HUES48 (cell line): ENCODE data around the gene MAP4K3.

ENCODE experiments used
- H3K27ac ChIP-seq: one replicate; pipeline ENCODE4 v1.7.0; 2013; ENCODE audit warnings: low read depth, low read length, inconsistent platforms
- H3K27me3 ChIP-seq: 2 replicates; pipeline ENCODE4 v1.6.1; 2013; ENCODE audit warnings: mild to moderate bottlenecking, low read length; ENCODE audit not compliant: control insufficient read depth, insufficient read depth
- H3K36me3 ChIP-seq: 2 replicates; pipeline ENCODE4 v1.6.1; 2013; ENCODE audit warnings: low read length; ENCODE audit not compliant: control insufficient read depth, insufficient read depth
- H3K4me1 ChIP-seq: 2 replicates; pipeline ENCODE4 v1.6.1; 2013; ENCODE audit warnings: mild to moderate bottlenecking, low read length; ENCODE audit not compliant: control insufficient read depth, insufficient read depth
- H3K4me3 ChIP-seq: 2 replicates; pipeline ENCODE4 v1.5.1; 2013; ENCODE audit warnings: mild to moderate bottlenecking, low read depth, low read length
- H3K9ac ChIP-seq: 2 replicates; pipeline ENCODE4 v1.6.1; 2013; ENCODE audit warnings: mild to moderate bottlenecking, low read depth, low read length, moderate library complexity
- H3K9me3 ChIP-seq: 2 replicates; pipeline ENCODE4 v1.6.1; 2013; ENCODE audit warnings: low read length; ENCODE audit not compliant: control insufficient read depth, insufficient read depth

MAP4K3 gene

DNA sequence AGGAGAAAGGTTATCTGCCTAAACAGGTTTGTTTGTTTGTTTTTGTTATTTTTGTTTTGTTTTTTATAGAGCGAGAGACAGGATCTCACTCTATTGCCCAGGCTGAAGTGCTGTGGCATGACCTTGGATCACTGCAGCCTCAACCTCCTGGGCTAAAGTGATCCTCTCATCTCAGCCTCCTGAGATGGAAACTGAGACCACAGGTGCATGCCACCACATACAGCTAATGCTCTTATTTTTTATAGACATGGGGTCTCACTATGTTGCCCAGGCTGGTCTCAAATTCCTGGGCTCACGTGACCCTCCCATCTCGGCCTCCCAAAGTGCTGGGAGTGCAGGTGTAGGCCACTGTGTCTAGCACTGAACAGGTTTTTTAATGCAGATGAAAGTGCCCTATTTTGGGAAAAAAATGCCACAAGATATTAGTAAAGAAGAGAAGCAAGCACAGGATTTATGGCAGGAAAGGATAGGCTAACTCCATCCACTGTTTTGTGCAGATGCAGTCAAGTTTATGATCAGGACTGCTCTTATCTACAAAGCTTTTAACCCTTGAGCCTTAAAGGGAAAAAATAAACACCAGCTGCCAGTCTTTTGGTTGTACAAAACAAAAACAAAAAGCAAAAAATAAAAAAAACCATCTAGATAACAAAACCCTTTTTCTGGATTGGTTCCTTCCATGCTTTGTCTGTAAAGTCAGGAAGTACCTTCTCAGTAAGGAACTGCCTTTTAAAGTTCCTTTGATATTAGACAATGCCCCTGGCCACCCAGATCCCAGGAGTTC is 29.4 kb downstream of the MAP4K3 start:
- Histone ChIP-seq H3K4me1 (peaks cover 71% of the 10 kb centered on the region), H3K9me3 (no peaks in the 10 kb centered on the region), H3K9ac (no peak overlapping the region), H3K4me3 (peak overlapping the region; percentile 0; the same call in 1 of the 2 replicates), H3K36me3 (no peaks in the 10 kb centered on the region), H3K27ac (peak overlapping the region; percentile 72), H3K27me3 (no peaks in the 10 kb centered on the region)

DNA sequence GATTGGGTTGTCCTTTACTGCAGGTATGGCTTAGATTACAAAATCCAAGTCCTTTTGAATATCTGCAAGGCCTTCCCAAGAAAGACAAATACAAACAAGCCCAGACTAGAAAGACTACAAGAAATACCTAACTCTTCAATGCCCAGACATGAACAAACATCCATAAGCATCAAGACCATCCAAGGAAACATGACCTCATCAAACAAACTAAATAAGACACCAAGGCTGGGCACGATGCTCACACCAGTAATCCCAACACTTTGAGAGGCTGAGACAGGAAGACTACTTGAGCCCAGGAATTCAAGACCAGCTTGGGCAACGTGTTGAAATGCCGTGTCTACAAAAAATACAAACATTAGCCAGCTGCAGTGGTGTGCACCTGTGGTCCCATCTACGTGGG is 31.7 kb downstream of the MAP4K3 start:
- Histone ChIP-seq H3K4me3 (no peak overlapping the region), H3K36me3 (no peaks in the 10 kb centered on the region), H3K27ac (no peak overlapping the region), H3K9me3 (no peaks in the 10 kb centered on the region), H3K9ac (no peak overlapping the region), H3K27me3 (no peaks in the 10 kb centered on the region), H3K4me1 (peaks cover 62% of the 10 kb centered on the region)

DNA sequence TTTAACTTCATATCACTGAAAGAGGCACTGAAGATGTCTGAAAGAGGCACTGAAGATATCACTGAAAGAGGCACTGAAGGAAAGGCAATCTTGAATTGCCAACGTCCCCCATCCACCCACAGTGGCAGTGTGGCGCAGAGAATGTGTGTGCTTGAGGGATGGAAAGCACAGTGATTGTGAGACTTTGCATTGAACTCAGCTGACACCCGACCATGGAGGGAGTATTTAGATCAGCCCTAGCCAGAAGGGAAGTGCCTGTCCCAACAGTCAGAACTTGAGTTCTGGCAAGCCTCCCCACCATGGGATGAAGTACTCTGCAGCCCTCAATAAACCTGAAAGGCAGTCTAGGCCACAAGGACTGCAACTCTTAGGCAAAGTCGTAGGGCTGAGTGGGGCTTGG is 33.8 kb downstream of the MAP4K3 start:
- H3K27ac ChIP-seq: no peak overlapping the region
- H3K9me3 ChIP-seq: no peaks in the 10 kb centered on the region
- no peaks in the 10 kb centered on the region for H3K36me3 ChIP-seq
- no peaks in the 10 kb centered on the region for H3K27me3 ChIP-seq
- H3K9ac ChIP-seq: no peak overlapping the region
- peaks cover 56% of the 10 kb centered on the region for H3K4me1 ChIP-seq
- H3K4me3 ChIP-seq: no peak overlapping the region

DNA sequence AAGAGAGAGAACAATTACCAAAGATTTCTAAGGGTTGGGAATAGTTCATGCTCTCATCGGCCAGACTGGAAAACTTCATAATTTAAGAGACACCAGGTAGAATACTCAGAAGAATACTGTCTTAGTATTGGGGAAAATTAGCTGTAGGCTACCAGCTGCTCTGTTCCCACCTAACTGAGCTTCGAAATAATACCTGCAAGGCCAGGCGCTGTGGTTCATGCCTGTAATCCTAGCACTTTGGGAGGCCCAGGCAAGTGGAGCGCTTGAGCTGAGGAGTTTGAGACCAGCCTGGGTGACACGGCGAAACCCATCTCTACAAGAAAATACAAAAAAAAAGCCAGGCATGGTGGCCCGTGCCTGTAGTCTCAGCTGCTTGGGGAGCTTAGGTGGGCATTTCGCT is 35.8 kb downstream of the MAP4K3 start:
- no peak overlapping the region for H3K27ac ChIP-seq
- H3K4me3 ChIP-seq: no peak overlapping the region
- no peak overlapping the region for H3K9ac ChIP-seq
- H3K36me3 ChIP-seq: no peaks in the 10 kb centered on the region
- peaks cover 36% of the 10 kb centered on the region for H3K4me1 ChIP-seq
- H3K9me3 ChIP-seq: no peaks in the 10 kb centered on the region
- no peaks in the 10 kb centered on the region for H3K27me3 ChIP-seq

DNA sequence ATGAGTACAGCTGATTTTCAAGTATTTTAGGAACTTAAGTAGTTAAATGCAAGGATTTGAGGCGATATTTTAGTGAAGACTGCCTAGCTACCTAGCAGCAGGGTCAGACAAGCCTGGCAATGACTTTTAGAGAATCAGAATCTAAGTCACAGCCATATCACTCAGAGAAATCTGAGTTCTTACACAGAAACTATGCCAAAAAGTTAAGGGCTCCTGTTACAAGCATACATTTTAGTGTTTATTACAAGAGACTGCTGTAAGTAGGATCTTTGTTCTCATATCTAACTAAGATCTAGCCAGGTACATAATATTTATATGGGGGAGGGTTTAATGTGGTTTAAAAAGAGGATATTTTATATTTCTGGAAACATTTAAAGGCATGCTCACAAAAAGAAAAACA is 37.5 kb downstream of the MAP4K3 start:
- H3K4me1 ChIP-seq: peaks cover 33% of the 10 kb centered on the region
- H3K27ac ChIP-seq: peak overlapping the region; percentile 22
- H3K9me3 ChIP-seq: no peaks in the 10 kb centered on the region
- H3K27me3 ChIP-seq: no peaks in the 10 kb centered on the region
- H3K4me3 ChIP-seq: no peak overlapping the region
- no peaks in the 10 kb centered on the region for H3K36me3 ChIP-seq
- no peak overlapping the region for H3K9ac ChIP-seq

DNA sequence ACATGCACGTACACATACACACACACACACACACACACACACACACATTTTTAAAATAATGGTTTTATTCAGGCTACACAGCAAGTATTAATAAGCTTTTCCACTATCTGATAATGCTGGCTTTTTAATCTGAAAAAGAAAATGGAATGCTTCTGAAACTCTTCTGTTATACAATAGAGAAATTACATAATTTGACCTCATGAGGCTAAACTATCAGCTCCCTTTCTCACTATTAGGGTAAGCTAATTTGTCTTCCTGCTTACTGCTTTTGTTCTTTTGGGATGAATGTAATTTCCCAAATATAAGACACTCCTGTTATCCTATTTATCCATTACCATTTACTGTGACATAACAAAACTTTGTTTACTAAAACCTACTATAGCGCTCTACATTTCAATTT is 41.8 kb downstream of the MAP4K3 start:
- no peak overlapping the region for H3K9ac ChIP-seq
- H3K4me1 ChIP-seq: peaks cover 23% of the 10 kb centered on the region
- H3K4me3 ChIP-seq: no peak overlapping the region
- no peaks in the 10 kb centered on the region for H3K9me3 ChIP-seq
- H3K27ac ChIP-seq: no peak overlapping the region
- H3K36me3 ChIP-seq: no peaks in the 10 kb centered on the region
- H3K27me3 ChIP-seq: no peaks in the 10 kb centered on the region

DNA sequence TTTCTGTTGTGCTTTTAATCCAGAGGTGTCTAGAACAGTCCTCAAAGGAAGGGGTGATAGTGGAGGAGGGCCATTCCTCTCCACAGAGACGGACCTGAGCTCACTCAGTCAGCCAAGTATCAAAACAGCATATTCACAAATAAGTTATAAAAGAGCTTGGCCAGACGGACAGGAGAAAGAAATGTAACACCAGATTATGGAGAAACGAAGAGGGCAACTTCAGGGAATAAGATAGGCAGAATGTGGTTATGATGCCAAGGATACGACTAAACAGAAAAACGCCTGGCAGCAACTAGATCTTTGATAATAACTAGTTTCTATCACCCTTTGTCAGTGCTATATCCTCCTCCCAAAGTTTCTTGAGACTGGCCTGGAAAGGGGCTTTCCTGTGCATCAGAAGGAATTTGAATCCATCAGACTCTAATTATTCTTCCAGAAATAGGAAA is 42.5 kb downstream of the MAP4K3 start:
- Histone ChIP-seq H3K4me3 (no peak overlapping the region), H3K36me3 (no peaks in the 10 kb centered on the region), H3K4me1 (peaks cover 19% of the 10 kb centered on the region), H3K27me3 (no peaks in the 10 kb centered on the region), H3K27ac (no peak overlapping the region), H3K9me3 (no peaks in the 10 kb centered on the region), H3K9ac (no peak overlapping the region)

DNA sequence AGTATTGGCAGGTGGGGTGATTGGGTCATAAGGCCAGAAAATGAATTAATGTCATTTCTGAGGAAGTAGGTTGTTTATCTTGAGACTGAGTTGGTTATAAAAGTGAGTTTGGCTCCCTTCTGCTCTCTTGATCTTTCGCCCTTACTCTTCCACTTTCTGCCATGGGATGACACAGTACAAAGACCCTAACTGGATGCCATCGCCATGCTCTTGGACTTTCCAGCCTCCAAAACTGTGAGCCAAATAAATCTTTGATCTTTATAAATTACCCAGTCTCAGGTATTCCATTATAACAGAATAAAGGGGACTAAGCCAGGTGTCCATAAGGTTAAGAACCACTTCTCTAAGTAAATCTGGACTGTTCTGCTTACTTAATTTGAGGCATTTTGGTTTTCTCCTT is 44.4 kb downstream of the MAP4K3 start:
- Histone ChIP-seq H3K4me3 (no peak overlapping the region), H3K27me3 (no peaks in the 10 kb centered on the region), H3K27ac (no peak overlapping the region), H3K4me1 (peaks cover 23% of the 10 kb centered on the region; the same call in 1 of the 2 replicates), H3K9me3 (no peaks in the 10 kb centered on the region), H3K9ac (no peak overlapping the region), H3K36me3 (no peaks in the 10 kb centered on the region)

DNA sequence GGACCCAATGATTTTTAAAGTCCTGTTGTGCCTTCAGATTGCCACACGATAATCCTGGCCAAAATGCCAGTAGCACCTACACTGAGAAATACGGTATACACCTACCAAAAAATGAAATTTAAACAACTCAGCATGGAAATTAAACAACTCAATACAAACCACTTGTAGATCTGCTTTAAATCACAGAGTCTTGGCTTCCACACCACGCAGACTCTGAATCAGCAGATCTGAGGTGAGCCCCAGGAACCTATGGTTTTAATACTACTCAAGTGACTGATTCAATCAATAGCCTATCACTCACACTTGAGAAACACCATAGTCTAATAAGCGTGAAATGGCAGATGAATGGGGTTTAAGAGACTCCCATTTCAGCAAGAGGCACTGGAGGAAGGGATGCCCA is 46.9 kb downstream of the MAP4K3 start:
- Histone ChIP-seq H3K27ac (no peak overlapping the region), H3K36me3 (no peaks in the 10 kb centered on the region), H3K9ac (no peak overlapping the region), H3K4me3 (no peak overlapping the region), H3K27me3 (no peaks in the 10 kb centered on the region), H3K4me1 (peaks cover 17% of the 10 kb centered on the region; the same call in 1 of the 2 replicates), H3K9me3 (no peaks in the 10 kb centered on the region)

DNA sequence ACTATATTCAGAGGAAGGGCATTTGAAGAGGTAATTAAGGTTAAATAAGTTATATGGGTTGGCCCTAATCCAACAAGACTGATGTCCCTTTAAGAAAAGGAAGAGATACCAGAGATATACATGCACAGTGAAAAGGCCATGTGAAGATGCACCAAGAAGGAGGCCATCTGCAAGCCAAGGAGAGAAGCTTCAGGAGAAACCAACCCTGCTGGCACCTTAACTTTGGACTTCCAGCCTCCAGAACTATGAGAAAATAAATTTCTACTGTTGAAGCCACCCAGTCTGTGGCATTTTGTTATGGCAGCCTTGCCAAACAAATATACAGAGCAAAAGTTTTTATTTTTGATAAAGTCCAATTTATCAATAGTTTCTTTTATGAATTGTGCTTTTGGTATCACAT is 51.0 kb downstream of the MAP4K3 start:
- no peak overlapping the region for H3K9ac ChIP-seq
- peaks cover 37% of the 10 kb centered on the region for H3K4me1 ChIP-seq
- no peaks in the 10 kb centered on the region for H3K9me3 ChIP-seq
- no peaks in the 10 kb centered on the region for H3K27me3 ChIP-seq
- H3K36me3 ChIP-seq: no peaks in the 10 kb centered on the region
- H3K4me3 ChIP-seq: no peak overlapping the region
- H3K27ac ChIP-seq: no peak overlapping the region

DNA sequence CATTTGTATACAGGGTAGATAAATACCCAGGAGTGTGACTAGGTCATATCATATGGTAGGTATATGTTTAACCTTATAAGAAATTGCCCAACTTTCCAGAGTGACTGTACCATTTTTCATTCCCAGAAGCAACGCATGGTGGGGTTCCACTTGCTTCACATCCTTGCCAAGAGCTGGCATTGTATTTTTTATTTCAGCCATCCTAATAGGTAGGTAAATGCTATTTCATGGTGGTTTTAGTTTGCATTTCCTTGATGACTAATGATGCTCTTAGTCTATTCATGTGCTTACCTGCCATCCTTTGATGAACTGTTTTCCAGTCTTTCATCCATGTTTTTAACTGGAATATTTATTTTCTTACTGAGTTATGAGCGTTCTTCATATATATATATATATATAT is 51.9 kb downstream of the MAP4K3 start:
- Histone ChIP-seq H3K9me3 (no peaks in the 10 kb centered on the region), H3K4me3 (no peak overlapping the region), H3K4me1 (peaks cover 40% of the 10 kb centered on the region), H3K9ac (no peak overlapping the region), H3K27me3 (no peaks in the 10 kb centered on the region), H3K36me3 (no peaks in the 10 kb centered on the region), H3K27ac (no peak overlapping the region)
